GM21423 (cell line): Measurements from ENCODE around the gene SCIN.
"Not testable (repeated sequence)": the region's sequence is repeated elsewhere in the genome, so short reads cannot be mapped to it uniquely, and the experiment has no call there.

ENCODE experiments used
- ATAC-seq: cut with Tn5 transposase; IDR thresholded peaks from one replicate; pipeline ENCODE4 v1.9.1; 2021; ENCODE audit warnings: mild to moderate bottlenecking, moderate library complexity; ENCODE audit not compliant: unreplicated experiment

SCIN gene

DNA sequence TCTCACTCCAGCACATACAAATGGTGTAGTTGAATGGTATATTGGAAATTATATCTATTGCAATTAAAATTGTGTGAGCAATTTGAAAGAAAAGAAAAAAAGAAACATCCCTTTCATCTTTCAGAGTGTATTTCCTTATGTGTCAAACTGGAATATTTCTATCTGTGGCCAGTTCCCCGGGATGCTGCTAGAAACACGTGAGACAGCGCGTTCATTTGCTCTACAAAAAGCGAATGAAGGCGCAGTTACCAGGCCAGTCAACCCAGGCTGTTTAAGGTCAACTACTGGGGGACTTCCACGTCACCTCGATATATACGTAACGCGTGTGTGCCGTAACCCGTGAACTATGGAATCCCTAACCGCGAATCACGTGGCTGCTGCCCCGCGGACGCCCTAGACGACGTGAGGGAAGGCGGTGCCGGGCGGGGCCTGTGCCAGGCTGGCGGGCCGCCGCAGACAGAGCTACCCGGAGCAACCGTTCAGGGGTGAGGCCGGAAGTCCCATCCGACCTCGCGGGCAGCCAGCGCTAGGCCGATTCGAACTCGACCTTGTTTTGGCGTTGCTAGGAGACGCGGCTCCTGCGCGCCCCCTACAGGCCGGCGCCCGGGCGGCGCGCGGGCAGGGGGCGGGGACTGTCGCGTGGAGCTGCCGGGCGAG is 115.8 kb downstream of the SCIN start:
- ATAC-seq: peak; percentile 85

DNA sequence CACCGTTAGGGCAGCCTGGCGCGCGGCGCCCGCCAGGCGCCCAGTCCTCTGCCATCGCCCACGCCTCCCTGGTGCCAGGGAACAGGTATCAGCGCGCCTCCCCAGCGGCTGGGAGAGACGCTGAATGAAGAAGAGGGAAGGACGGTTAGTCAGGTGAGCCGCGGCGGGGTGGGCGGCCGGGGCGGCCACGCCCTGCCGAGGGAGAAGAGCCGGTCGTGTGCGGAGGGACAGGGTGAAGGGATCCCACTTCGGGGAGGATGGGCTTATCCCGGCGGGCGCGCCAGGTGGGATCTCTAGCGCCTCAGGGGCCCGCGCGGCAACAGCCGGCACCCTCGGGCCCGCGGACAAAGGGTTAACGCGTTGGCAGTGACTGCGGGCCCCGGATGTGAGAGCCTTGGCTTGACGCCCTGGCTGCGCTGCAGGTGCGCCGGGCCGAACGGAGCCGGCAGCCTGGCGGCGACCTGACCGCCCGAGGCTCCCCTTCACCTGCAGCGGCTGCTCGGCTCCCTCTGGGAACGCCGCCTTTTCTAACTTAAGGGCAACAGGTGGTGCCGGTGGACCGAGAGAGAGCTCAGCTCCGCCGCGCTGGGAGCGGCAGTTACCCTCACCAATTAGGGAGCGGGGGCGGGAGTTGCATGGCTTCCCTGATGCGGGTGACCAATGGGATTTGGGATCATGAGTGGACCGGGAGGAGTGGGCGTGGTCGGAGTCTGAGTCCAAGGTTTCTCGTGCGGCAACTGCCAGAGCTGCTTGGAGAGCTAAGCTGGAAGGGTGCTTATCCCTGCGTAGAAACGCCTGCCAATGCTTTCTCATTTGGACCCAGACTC is 116.6 kb downstream of the SCIN start, which contains the start of gene ARL4A:
Gene ARL4A, plus strand, starts transcription at position 743 of the 827 bp plus-strand sequence. CDS start 622 bp downstream, outside the sequence.
- peak; percentile 77 for ATAC-seq

DNA sequence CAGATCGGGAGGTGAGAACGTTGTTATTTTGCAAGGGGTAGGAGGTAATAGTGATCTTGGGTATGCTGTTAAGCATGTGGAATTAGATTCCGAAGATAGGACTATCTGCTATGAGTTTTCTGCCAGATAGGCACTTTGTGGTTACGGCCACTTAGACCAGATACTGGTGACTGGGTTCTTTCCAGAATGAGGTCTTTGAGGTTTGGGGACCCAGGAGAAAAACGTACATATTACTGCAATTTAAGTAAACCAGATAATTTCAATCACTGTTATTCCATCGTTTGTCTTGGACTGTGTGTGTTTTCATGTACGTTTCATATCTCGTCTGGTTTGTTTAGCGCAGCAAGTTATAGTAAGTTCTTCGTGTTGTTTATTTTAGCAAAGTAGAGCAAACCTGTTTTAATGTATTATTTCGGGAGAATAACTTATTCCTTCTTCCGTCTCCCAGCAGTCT is 117.2 kb downstream of the SCIN start:
- no peak for ATAC-seq

DNA sequence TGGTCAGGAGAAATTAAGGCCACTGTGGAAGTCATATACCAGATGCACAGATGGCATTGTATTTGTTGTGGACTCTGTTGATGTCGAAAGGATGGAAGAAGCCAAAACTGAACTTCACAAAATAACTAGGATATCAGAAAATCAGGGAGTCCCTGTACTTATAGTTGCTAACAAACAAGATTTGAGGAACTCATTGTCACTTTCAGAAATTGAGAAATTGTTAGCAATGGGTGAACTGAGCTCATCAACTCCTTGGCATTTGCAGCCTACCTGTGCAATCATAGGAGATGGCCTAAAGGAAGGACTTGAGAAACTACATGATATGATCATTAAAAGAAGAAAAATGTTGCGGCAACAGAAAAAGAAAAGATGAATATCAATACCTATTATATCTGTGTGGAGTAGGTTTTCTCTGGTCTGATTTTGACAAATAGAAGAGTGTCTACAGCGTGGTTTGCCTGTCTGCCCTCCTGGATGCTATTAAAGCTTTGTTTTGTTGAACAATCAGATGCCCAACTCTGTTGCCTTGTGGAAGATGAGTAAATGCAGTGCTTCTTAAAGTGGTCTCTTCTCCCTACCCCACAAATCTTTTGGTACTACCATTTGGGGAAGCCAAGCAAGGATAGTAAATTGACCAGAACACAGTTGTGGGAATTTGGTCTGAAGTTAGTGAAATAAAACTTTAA is 118.1 kb downstream of the SCIN start:
- not testable (repeated sequence) for ATAC-seq

DNA sequence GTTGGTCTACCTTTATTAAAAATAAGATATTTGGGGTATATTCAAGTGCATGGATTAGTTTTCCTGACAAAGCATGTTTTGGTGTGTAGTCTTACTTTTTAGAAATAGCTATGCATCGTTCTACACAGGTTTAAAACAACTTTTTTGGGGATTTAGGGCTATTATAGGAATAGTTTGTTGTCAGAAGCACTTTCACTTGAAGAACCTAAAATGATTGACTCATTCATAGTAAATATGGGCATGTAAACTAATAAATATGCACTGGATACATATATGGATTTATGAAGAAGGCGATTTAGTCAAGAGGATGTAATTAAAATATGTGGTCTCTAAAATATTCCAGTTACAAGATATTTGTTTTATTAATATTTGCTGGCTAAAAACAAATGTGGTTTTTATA is 118.9 kb downstream of the SCIN start:
- no peak for ATAC-seq

DNA sequence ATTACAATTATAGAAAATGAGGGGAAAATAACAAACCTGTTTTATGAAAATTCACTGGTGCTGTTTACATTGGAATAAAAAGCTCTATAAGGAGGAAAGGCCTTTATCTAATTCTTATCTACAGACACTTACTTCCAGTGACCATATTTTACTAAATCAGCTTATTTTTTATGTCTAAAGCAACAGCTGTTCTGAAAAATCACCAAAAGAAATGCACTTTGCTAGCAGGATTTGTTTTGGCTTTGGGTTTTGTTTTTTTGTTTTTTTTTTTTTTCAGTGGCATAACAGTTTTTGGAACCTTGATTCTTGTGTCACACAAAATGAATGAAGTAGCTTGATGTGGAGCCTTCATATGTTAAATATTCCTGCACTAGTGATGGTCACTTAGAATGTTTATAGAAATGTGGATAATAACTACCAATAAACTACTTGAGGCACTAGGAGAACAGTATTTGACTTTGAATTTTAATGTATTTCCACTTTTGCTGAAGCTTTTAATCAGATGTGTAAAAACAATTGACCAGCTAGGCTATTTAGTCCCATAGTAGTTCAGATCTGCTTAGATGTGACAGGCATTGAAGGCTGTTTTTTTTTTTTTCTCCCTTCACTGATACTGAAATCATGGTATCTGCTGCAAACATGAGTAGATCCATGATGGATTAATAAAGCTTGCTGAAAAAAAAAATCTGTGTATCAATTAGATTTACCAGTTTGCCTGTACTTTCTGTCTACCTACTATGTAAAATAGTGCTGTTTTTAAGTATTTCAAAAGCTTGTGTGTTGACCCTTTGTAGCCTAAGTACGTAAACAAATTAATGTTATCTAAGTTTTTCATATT is 119.7 kb downstream of the SCIN start:
- ATAC-seq: no peak

DNA sequence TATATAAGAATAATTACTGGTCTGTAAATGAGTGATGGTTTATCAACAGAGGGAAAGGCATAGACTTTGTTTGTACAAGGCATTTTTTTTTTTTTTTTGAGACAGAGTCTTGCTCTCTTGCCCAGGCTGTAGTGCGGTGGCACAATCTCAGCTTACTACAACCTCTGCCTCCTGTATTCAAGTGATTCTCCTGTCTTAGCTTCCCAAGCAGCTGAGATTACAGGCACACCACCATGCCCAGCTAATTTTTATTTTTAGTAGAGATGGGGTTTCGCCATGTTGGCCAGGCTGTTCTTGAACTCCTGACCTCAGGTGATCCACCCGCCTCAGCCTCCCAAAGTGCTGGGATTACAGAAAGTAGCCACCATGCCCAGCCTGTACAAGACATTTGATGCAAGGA is 120.9 kb downstream of the SCIN start:
- ATAC-seq: not testable (repeated sequence)

DNA sequence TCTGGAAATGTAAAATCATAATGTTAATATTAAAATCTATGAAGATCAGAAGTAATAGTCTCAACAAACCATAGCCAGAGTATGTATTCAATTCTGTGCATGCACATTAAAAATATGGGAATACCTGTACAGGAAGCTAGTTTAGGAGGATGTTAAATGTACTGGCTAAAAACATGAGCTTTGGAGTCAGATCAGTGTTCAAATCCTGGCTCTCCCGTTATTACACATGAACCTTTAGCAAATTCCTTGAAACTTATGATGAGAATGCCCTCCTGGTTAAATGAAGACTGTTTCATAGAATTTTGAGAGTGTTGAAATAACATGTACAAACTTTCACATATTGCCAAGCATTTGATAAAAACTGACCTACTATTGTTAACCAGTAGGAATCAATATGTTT is 121.5 kb downstream of the SCIN start:
- no peak for ATAC-seq

DNA sequence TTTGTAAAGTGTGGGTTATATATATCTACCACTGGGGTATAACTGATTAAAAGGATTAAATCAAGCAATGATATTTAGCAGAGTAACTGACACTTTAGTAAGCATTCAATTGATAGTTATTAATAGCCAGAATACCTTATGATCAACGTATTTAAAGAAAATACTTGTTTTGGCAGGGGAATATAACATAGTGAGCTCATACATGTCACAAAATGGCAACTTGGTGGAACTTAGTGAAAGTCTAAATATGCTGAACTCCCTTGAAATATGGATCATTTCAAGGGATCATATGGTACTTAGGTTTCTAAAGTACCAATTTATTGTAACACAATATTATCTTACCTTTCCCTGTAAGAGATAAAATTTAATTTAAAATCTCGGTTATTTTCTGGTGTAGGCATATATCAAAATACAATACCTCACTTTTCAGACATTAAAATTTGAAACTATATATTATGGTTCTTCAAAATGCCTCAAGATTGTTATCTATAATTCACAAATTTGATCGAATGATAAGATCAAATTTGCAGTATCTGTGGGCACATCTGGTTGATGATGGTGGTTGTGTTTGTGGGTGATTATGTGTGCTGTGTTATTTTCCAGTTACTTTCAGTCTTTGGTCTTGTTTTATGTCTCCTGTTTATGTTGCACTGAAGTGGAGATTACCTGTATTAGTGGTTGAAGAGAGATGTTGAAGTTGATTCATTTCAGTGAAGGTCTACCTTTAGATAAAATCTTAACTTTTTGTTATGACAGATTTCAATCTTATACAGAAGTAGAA is 122.1 kb downstream of the SCIN start:
- ATAC-seq: no peak

DNA sequence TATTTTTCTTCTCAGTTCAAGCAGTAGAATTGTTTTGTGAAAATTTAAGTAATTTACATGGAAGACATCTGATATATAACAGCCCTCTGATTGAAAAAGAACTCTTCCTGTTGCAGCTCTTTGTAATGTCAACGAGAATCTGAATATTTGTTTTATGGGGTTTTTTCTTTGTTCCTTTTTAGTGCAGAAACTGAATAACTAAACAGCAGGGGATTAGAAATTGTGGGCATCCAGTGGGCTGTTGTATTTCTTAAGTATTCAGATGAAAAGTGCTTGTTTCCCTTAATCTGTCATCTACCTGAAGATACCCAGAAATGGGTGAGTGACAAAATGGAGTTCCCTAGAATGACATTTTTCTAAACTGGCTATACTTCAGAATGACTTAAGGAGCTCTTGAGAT is 124.3 kb downstream of the SCIN start:
- no peak for ATAC-seq

DNA sequence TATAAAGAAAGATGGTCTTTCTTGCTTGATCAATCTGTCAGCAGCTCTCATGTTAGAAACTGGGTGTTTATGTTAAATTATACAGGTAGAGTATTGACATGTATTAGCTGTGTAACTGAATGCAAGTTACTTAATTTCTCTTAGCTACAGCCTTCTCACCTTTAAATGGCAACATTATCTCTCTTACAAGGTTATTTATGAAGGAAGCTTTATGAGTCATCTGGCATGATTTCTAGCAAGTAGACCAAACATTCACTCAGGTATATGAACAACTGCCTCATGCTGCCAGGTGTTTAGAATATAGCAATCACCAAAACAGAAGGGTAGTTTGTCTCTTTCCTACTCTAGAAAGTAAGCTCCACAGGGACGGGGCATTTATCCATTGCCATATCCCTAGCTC is 125.4 kb downstream of the SCIN start:
- no peak for ATAC-seq

DNA sequence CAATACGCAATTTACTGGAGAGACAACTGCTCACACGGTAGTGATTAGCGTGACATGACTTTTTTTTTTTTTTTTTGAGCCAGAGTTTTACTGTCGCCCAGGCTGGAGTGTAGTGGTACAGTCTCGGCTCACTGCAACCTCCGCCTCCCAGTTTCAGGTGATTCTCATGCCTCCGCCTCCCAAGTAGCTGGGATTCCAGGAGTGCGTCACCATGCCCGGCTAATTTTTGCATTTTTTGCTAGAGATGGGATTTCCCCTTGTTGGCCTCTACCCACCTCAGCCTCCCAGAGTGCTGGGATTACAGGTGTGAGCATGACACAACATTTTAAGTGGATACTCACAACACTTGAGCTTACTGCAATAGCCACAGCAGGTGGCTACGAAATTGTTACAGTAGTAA is 128.8 kb downstream of the SCIN start:
- no peak for ATAC-seq

DNA sequence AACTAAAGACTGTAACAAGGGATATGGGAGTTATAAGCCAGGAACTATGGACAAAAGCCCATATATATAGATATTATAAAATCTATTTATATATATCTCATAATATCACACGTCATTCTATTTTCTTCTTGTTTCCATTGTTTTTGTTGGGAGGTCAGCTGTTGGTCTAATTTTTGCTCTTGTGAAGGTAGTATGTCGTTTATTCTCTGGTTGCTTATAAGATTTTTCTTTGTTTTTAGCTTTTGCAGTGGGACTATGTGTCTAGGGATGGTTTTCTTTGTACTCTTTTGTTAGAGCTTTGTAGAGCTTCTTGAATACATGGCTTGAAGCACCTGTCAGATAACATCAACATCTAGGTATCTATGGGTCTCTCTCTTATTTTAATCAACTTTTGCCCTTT is 130.9 kb downstream of the SCIN start:
- ATAC-seq: no peak

DNA sequence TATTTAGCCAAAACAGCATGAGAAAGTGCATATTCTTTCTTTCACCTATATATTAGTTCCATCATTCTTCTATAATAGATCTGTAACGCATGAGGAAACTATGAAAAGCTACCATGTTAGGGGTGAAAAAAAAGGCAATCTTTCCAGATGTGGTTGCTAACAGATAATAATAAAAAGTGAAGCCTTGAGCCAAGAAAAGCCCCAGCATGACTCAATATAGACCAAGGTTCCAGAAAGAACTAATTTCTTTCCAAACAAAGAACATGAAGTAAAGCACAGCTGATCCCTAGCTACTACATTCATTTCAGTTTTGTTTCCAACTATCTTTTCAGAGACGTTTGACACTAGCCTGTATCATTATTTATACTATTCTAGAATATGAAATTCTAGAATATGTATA is 133.4 kb downstream of the SCIN start:
- ATAC-seq: no peak

DNA sequence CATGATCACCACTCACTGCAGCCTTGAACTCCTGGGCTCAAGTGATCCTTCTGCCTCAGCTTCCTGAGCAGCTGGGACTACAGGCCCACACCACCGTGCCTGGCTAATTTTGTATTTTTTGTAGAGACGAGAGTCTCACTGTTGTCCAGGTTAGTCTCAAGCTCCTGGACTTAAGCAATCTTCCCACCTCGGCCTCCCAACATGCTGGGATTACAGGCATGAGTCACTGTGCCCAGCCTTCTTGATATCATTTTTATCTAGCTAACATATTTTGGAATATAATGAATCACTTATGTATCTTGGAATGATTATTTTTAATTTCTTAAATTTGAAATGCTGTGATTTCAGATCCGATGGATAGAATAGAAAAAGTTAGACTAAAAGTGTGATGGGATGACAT is 135.4 kb downstream of the SCIN start:
- no peak for ATAC-seq

DNA sequence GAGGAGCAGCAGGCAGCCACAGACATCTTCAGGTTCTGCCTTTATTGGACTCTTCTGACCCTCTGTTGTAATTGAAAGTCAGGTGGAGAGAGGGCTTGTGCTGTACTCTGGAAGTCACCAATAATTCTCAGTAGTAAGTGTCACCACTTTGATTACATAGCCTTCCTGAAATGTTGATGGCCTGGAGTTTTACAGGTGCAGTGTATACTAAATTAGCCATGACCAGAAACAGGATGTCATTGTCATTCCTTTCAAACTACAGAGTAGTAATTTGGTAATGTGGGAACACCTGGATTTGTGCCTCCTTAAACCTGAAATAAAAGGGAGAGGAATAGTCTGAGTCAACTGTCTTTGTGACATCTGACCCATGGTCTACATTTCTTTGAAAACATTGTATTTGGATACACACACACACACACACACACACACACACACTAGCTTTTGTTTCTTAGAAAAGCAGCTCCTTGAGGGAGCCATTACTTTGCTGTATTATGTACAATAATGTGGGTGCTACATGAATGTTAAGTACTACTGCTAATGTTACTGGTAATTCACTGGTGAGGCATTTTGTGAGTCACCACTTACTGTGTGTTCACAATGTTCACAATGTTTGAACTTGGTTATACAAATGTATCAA is 136.5 kb downstream of the SCIN start:
- no peak for ATAC-seq

DNA sequence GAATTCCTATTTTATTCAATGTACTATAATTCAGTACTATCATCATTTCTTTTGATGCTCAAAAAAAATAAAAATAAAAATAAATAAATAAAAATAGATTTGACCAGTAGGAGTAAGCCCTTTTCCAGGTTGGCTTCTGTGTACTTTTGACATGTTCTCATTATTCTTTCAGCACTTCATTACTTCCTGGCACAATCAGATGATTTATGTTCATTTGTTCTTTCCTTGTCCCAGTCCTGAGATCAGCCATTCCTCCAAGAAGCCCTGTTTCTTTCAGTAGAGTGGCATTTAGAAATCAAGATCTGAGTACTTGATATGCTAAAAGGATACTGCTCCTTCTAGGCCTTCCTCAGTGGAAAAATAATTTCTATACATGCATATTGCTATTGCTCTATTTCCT is 137.8 kb downstream of the SCIN start:
- no peak for ATAC-seq
